ENCODE measurements around the gene PPP2R5C. TPM values are rescaled to one million over a fixed set of nuclear protein-coding genes. Genes with fewer than 3 reads are reported as not detected.

Gene PPP2R5C
- total and polyA plus RNA-seq, 2 of the 8 experiments (the other 6 are each of a cell fraction or from before 2014, with no cell fraction given), result 49.6 to 95.9 TPM

- TF ChIP-seq GABPA (IDR thresholded peaks at IDR 0.05; ENCODE audit: borderline replicate concordance, insufficient read depth, low read length), result no peak
- TF ChIP-seq SP2 (IDR thresholded peaks at IDR 0.05; ENCODE audit: low read length), result no peak
Measured at GRCh38 chr14:101893759-101894158, 132.2 kb downstream of the PPP2R5C start (continued).
